Keratinocyte (primary cell): ENCODE results near the gene KBTBD12. TPM values are rescaled to one million over a fixed set of nuclear protein-coding genes. Genes with fewer than 3 reads are reported as not detected.

Experiments used
- DNase-seq: peaks from one replicate; pipeline ENCODE4 v3.0.0-alpha.2; 2011; ENCODE audit warnings: low read depth, missing footprints, low spot score
- FAIRE-seq: peaks from 2 replicates; lab custom pipeline; 2011; peaks lifted over from hg19 to GRCh38; lab: Jason Lieb, UNC
- H2AFZ ChIP-seq: 2 replicates; pipeline ENCODE4 v1.6.0; 2012; ENCODE audit warnings: low read length, control low read depth, inconsistent platforms; ENCODE audit not compliant: control insufficient read depth
- H3K27ac ChIP-seq: 2 replicates; pipeline ENCODE4 v1.5.1; 2011; ENCODE audit warnings: low read length; ENCODE audit not compliant: control insufficient read depth, insufficient read depth
- H3K27me3 ChIP-seq: 3 replicates; pipeline ENCODE4 v1.6.0; 2011; ENCODE audit warnings: low read length; ENCODE audit not compliant: control insufficient read depth, insufficient read depth; ENCODE audit errors: extremely low read depth
- H3K36me3 ChIP-seq, 2 experiments: 2 replicates in 1 of 2; 3 replicates in 1 of 2; pipeline ENCODE4 v1.5.1; 2011; ENCODE audit warnings: low read length in 2 of 2, mild to moderate bottlenecking in 1 of 2; ENCODE audit not compliant: control insufficient read depth in 2 of 2, insufficient read depth in 2 of 2; ENCODE audit errors: extremely low read depth in 1 of 2
- H3K4me1 ChIP-seq: 3 replicates; pipeline ENCODE4 v1.5.1; 2011; ENCODE audit warnings: low read length; ENCODE audit not compliant: control insufficient read depth, insufficient read depth; ENCODE audit errors: extremely low read depth
- H3K4me2 ChIP-seq: 3 replicates; pipeline ENCODE4 v1.6.0; 2011; ENCODE audit warnings: low read depth, low read length; ENCODE audit not compliant: control insufficient read depth, insufficient read depth; ENCODE audit errors: extremely low read depth
- H3K4me3 ChIP-seq, 3 experiments: fragments of 200-600 bp in 1 of 3; sonication (generic) in 1 of 3; 2 replicates in 2 of 3; 3 replicates in 1 of 3; pipeline ENCODE4 v1.5.1; 2011 to 2016; ENCODE audit warnings: low read length in 3 of 3, mild to moderate bottlenecking in 3 of 3, control low read depth in 2 of 3, inconsistent platforms in 1 of 3, low read depth in 1 of 3, mixed read lengths in 1 of 3, mixed run types in 1 of 3, moderate library complexity in 1 of 3; ENCODE audit not compliant: control insufficient read depth in 2 of 3, insufficient read depth in 2 of 3; ENCODE audit errors: extremely low read depth in 1 of 3
- H3K79me2 ChIP-seq: 2 replicates; pipeline ENCODE4 v1.6.0; 2012; ENCODE audit warnings: low read length; ENCODE audit not compliant: control insufficient read depth, insufficient read depth
- H3K9ac ChIP-seq: 3 replicates; pipeline ENCODE4 v1.6.0; 2011; ENCODE audit warnings: low read length; ENCODE audit not compliant: control insufficient read depth, insufficient read depth; ENCODE audit errors: extremely low read depth
- H3K9me1 ChIP-seq: 3 replicates; pipeline ENCODE4 v1.6.0; 2011; ENCODE audit warnings: low read length; ENCODE audit not compliant: control insufficient read depth, insufficient read depth; ENCODE audit errors: extremely low read depth
- H3K9me3 ChIP-seq: 2 replicates; pipeline ENCODE4 v1.5.1; 2012; ENCODE audit warnings: low read depth, low read length; ENCODE audit not compliant: control insufficient read depth
- H4K20me1 ChIP-seq: 3 replicates; pipeline ENCODE4 v1.6.0; 2011; ENCODE audit warnings: low read length; ENCODE audit not compliant: control insufficient read depth, insufficient read depth; ENCODE audit errors: extremely low read depth
- EZH2 ChIP-seq: IDR thresholded peaks from one replicate; pipeline ENCODE4 v1.6.1; 2012; ENCODE audit warnings: inconsistent platforms, mild to moderate bottlenecking, low read length, moderate library complexity
- dilution Hi-C: fragments of 300-500 bp; cut with MboI; formaldehyde crosslinking; loops from one replicate; pipeline ENCODE4 v1.7.0; 2020; ENCODE audit warnings: low sequenced_read_pairs; ENCODE audit not compliant: extremely low pct_ligation_motif_present
- polyA plus RNA-seq, 5 experiments: library from polyadenylated mRNA; depleted of rRNA in 3 of 5; stranded (reverse) in 3 of 5; stranded (forward) in 1 of 5; unstranded in 1 of 5; fragments of >200 nt; gene quantifications; 1 replicate in 1 of 5; 2 replicates in 3 of 5; 3 replicates in 1 of 5; pipeline versions ENCODE4 v1.2.1 to v1.2.3, GENCODE V29; 2011 to 2012; ENCODE audit warnings: missing spikeins in 2 of 5, low read depth in 1 of 5, low replicate concordance in 1 of 5
- TF ChIP-seq, protein P1 (sequence below), 3 experiments: IDR thresholded peaks in 1 of 3; conservative IDR thresholded peaks in 1 of 3; optimal IDR thresholded peaks in 1 of 3; 2 replicates in 2 of 3; 3 replicates in 1 of 3; pipeline versions ENCODE3 to v1.5.1; 2011; ENCODE audit warnings: low read length in 3 of 3, mild to moderate bottlenecking in 3 of 3, moderate library complexity in 2 of 3, control low read depth in 1 of 3, inconsistent platforms in 1 of 3; ENCODE audit not compliant: insufficient read depth in 2 of 3; ENCODE audit errors: extremely low read depth in 1 of 3

The KBTBD12 gene
- polyA plus RNA-seq, 1 donor (not counting 4 experiments of a cell fraction or from before 2014, with no cell fraction given) = not detected

DNA sequence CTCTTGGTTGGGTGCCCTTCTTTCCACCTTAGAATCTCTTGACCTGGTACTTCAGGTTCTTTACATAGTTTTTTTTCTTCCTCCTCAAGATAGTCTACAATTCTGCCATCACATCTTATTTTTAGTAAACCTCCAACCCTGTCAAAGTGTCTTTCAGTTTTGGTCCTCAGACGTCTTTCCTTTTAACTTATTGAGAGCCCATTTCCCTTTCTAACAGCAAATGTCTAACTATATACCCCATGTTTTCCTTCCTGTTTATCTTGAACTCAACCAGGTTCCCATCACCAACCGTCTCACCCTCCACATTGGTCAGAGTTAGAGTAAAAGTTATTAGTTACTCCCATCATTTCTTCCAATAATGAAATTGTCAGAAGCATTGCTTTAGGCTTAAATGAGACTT is 10.4 kb downstream of the KBTBD12 start:
- Histone ChIP-seq H3K4me1 (no peaks in the 10 kb centered on the region), H3K36me3 (no peaks in the 10 kb centered on the region), H3K27me3 (peaks cover 3% of the 10 kb centered on the region), H2AFZ (no peak overlapping the region), H3K4me2 (no peak overlapping the region), H3K27ac (no peak overlapping the region), H3K79me2 (no peaks in the 10 kb centered on the region), H3K9ac (no peak overlapping the region), H3K9me3 (no peaks in the 10 kb centered on the region), H3K9me1 (no peaks in the 10 kb centered on the region), H3K4me3 (no peak overlapping the region), H4K20me1 (no peaks in the 10 kb centered on the region)
- FAIRE-seq (no peak), DNase-seq (no peak)
- TF ChIP-seq, protein P1, sequence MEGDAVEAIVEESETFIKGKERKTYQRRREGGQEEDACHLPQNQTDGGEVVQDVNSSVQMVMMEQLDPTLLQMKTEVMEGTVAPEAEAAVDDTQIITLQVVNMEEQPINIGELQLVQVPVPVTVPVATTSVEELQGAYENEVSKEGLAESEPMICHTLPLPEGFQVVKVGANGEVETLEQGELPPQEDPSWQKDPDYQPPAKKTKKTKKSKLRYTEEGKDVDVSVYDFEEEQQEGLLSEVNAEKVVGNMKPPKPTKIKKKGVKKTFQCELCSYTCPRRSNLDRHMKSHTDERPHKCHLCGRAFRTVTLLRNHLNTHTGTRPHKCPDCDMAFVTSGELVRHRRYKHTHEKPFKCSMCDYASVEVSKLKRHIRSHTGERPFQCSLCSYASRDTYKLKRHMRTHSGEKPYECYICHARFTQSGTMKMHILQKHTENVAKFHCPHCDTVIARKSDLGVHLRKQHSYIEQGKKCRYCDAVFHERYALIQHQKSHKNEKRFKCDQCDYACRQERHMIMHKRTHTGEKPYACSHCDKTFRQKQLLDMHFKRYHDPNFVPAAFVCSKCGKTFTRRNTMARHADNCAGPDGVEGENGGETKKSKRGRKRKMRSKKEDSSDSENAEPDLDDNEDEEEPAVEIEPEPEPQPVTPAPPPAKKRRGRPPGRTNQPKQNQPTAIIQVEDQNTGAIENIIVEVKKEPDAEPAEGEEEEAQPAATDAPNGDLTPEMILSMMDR (optimal IDR thresholded peaks at IDR 0.05 in 1 of 3, IDR thresholded peaks at IDR 0.05 in 1 of 3, conservative IDR thresholded peaks at IDR 0.05 in 1 of 3; ENCODE audit: extremely low read depth in 1 of 3, insufficient read depth in 2 of 3, low read length in 3 of 3) = no peak
- TF ChIP-seq EZH2 = no peak
- dilution Hi-C loops = no loop called here

DNA sequence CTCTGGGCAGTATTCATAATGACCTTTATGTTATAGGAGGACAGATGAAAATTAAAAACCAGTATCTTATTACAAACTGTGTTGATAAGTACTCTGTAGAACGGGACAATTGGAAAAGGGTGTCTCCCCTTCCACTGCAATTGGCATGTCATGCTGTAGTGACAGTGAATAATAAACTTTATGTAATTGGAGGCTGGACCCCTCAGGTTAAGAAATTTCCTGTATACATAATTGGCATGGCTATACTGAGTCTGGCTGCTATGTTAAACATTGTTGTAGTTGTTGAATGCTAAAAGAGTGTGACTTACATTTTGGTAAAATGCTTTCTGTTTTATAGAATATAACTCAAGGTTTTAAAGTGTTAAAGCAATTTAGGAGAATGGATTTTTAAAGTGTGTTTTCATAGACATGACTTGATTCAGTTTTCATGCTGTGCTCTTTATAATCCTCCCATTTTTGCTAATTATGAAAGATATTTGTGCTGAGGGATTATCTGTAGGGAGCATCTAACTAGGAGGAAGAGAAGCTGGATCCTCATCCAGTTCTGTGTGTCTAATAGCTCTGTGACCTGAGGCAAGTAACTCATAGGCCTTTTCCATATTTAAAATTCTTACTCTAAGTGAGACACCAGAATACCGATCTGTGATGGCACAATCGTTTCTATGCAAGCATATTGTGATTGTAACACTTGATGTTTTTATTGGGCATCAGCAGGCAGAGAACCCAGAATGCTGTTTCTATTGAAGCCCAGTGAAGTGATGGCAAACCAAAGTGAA is 13.0 kb downstream of the KBTBD12 start:
- no peak overlapping the region for H3K4me3 ChIP-seq
- no peak overlapping the region for H3K4me2 ChIP-seq
- H2AFZ ChIP-seq = no peak overlapping the region
- FAIRE-seq = no peak
- no peaks in the 10 kb centered on the region for H3K9me3 ChIP-seq
- no peaks in the 10 kb centered on the region for H3K9me1 ChIP-seq
- TF ChIP-seq, protein P1 (optimal IDR thresholded peaks at IDR 0.05 in 1 of 3, IDR thresholded peaks at IDR 0.05 in 1 of 3, conservative IDR thresholded peaks at IDR 0.05 in 1 of 3; ENCODE audit: extremely low read depth in 1 of 3, insufficient read depth in 2 of 3, low read length in 3 of 3) = no peak
- no peak for TF ChIP-seq EZH2
- H3K27ac ChIP-seq = no peak overlapping the region
- H3K36me3 ChIP-seq = no peaks in the 10 kb centered on the region
- no peaks in the 10 kb centered on the region for H3K4me1 ChIP-seq
- no peak for DNase-seq
- H3K27me3 ChIP-seq = peaks cover under 1% of the 10 kb centered on the region
- H3K79me2 ChIP-seq = no peaks in the 10 kb centered on the region
- H3K9ac ChIP-seq = no peak overlapping the region
- no peaks in the 10 kb centered on the region for H4K20me1 ChIP-seq
- dilution Hi-C loops = no loop called here
